ENCODE results near the gene KREMEN1. TPM values are rescaled to one million over a fixed set of nuclear protein-coding genes. Genes with fewer than 3 reads are reported as not detected.

Gene KREMEN1
- total and polyA plus RNA-seq, 9 of the 15 experiments (the other 6 are each of a cell fraction or from before 2014, with no cell fraction given), result 0.69 to 11.5 (median 4.3) TPM

DNA sequence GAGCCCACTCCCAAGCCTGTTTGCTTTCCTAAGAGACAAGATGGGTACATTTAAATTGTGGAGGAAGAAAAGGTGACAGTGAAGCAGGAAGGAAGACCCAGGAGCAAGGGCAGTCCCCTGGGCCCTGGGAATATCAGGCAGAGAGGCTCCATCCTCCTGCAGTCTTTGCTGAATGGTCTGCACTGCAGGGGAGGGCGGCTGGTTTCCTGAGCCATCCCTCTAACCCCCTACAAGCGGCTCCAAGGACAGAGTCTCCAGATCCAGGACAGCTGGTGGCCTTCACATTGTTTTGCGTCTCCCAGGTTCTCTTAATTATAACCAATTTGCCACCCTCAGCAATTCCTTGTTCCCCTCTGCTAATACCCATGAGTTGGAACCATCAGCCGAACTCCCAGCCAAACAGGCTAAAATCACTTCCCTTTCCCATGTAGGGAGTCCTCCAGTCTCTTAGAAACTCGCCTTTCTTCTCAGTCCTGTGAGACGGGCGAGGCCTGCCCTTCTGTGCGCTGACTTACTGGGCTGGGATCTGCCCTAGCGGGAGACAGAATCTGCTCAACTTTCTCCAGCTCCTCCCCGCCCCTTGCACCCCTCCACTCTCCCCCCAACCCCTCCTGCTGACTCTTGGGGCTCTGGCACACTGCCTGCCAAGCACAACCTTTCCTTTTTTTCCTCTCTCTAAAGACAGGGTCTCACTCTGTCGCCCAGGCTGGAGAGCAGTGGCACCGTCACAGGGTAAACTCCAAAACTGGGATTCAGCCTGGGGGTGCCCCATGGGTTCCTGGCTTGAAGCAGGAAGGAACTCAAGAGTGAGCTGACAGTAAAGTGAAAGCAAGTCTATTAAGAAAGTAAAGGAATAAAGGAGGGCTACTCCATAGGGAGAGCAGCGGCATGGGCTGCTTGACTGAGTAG is 79.5 kb downstream of the KREMEN1 start (continued):
- TF ChIP-seq HINFP (tag; conservative IDR thresholded peaks at IDR 0.05; ENCODE audit: low read depth) (no peak), JUND (IDR thresholded peaks at IDR 0.05; ENCODE audit: borderline replicate concordance, low read depth, low read length) (0 out of 2 replicates have a peak, but pooled peaks have one; percentile 1), JUND (tag; IDR thresholded peaks at IDR 0.05; ENCODE audit: borderline replicate concordance, low read depth, low read length) (no peak; the same call in 2 of the 3 replicates), E2F5 (CRISPR knock-in tag; IDR thresholded peaks at IDR 0.05) (no peak), EP300 (IDR thresholded peaks at IDR 0.05; ENCODE audit: low read length) (peak; percentile 35; the same call in 1 of the 2 replicates), LARP7 (IDR thresholded peaks at IDR 0.05) (no peak), MTA3 (IDR thresholded peaks at IDR 0.05; ENCODE audit: borderline replicate concordance) (0 out of 2 replicates have a peak, but pooled peaks have one; percentile 21), TEAD4 (IDR thresholded peaks at IDR 0.05; ENCODE audit: low read length) (peak; percentile 41; the same call in 1 of the 2 replicates), TEAD4 (CRISPR knock-in tag; IDR thresholded peaks at IDR 0.05; ENCODE audit: borderline replicate concordance) (no peak), ZNF175 (CRISPR knock-in tag; IDR thresholded peaks at IDR 0.05; ENCODE audit: low read depth) (no peak), GTF2B (IDR thresholded peaks at IDR 0.05; ENCODE audit: extremely low read depth, insufficient read length) (peak; percentile 93), MYNN (IDR thresholded peaks at IDR 0.05) (peak; percentile 34; the same call in 1 of the 2 replicates), MYNN (CRISPR knock-in tag; IDR thresholded peaks at IDR 0.05) (no peak), ZBTB7A (IDR thresholded peaks at IDR 0.05; ENCODE audit: borderline replicate concordance, control insufficient read depth, low read depth, low read length) (peak; percentile 60; the same call in 1 of the 2 replicates), ZNF668 (CRISPR knock-in tag; IDR thresholded peaks at IDR 0.05) (no peak), RBBP5 (IDR thresholded peaks at IDR 0.05; ENCODE audit: borderline replicate concordance, insufficient read depth, low read length, poor library complexity, severe bottlenecking) (no peak), NFATC3 (IDR thresholded peaks at IDR 0.05) (no peak)
- TF ChIP-seq, protein P1, sequence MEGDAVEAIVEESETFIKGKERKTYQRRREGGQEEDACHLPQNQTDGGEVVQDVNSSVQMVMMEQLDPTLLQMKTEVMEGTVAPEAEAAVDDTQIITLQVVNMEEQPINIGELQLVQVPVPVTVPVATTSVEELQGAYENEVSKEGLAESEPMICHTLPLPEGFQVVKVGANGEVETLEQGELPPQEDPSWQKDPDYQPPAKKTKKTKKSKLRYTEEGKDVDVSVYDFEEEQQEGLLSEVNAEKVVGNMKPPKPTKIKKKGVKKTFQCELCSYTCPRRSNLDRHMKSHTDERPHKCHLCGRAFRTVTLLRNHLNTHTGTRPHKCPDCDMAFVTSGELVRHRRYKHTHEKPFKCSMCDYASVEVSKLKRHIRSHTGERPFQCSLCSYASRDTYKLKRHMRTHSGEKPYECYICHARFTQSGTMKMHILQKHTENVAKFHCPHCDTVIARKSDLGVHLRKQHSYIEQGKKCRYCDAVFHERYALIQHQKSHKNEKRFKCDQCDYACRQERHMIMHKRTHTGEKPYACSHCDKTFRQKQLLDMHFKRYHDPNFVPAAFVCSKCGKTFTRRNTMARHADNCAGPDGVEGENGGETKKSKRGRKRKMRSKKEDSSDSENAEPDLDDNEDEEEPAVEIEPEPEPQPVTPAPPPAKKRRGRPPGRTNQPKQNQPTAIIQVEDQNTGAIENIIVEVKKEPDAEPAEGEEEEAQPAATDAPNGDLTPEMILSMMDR (IDR thresholded peaks at IDR 0.05 in 2 of 3, conservative IDR thresholded peaks at IDR 0.05 in 1 of 3; ENCODE audit: insufficient read depth in 2 of 3, low read depth in 1 of 3, low read length in 3 of 3), result no peak
